Measurements from ENCODE around the gene PDE10A.

PDE10A gene

DNA sequence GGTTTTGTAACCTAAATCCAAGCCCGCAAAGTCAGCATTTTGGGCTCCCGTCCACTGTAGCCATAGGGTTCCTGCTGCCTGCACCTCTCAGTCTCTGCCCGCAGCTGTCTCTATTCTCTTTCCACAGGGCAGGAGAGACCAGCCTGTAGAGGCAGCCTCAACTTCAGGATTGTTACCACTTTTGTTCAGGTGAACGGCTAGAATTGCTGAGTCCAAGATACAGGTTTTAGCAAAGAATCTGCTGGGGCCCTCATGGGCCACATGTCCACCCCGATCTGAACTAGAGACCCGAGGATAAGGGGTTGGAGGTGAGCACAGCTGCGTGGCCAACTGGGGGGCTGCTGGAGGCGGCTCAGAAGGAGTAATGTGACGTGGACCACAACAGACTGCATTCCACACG lies 215.9 kb downstream of the PDE10A start:
- no peaks in the 10 kb centered on the region for H3K27me3 Mint-ChIP-seq
- H3K9me3 Mint-ChIP-seq = peaks cover 0 to 5% of the 10 kb centered on the region in 2 donors
- ATAC-seq = no peak
- H3K4me3 Mint-ChIP-seq = no peak overlapping the region
- no peak overlapping the region for H3K27ac Mint-ChIP-seq
- no peaks in the 10 kb centered on the region for H3K4me1 Mint-ChIP-seq
- no peak for DNase-seq

DNA sequence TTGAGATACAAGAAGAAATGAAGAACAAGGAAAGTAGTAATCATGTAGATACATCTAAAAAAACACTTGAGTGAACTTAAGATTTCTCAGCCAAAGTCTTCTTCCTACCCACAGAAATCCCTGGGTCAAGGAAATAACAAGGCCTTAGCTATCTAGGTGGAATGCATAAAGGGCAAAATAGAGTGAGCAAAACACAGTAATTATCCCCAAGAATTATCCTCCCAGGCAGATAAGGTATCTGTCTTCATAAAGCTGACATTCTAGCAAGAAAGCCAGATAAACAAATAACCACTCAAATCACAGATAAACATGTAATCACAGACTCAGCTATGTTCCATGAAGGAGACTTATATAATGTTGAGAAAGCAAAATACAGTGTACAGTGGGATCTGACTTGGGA lies 216.7 kb downstream of the PDE10A start:
- peaks cover 0 to 2% of the 10 kb centered on the region in 2 donors for H3K9me3 Mint-ChIP-seq
- H3K4me1 Mint-ChIP-seq = no peaks in the 10 kb centered on the region
- DNase-seq (no peak), ATAC-seq (no peak)
- H3K4me3 Mint-ChIP-seq = no peak overlapping the region
- no peaks in the 10 kb centered on the region for H3K27me3 Mint-ChIP-seq
- no peak overlapping the region for H3K27ac Mint-ChIP-seq

DNA sequence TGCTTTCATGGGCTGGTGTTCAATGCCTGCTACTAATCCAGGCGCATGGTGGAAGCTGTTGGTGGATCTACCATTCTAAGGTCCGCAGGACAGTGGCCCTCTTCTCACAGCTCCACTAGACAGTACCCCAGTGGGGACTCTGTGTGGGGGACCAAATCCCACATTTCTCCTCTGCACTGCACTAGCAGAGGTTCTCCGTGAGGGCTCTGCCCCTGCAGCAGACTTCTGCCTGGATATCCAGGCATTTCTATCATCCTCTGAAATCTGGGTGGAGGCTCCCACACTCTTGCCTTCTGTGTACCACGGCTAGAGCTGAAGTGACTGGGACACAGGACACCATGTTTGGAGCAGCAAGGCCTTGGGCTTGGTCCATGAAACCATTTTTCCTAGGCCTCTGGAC lies 219.6 kb downstream of the PDE10A start:
- no peaks in the 10 kb centered on the region for H3K4me1 Mint-ChIP-seq
- no peaks in the 10 kb centered on the region for H3K27me3 Mint-ChIP-seq
- no peak for DNase-seq
- no peaks in the 10 kb centered on the region for H3K9me3 Mint-ChIP-seq
- ATAC-seq = no peak
- no peak overlapping the region for H3K27ac Mint-ChIP-seq
- no peak overlapping the region for H3K4me3 Mint-ChIP-seq

DNA sequence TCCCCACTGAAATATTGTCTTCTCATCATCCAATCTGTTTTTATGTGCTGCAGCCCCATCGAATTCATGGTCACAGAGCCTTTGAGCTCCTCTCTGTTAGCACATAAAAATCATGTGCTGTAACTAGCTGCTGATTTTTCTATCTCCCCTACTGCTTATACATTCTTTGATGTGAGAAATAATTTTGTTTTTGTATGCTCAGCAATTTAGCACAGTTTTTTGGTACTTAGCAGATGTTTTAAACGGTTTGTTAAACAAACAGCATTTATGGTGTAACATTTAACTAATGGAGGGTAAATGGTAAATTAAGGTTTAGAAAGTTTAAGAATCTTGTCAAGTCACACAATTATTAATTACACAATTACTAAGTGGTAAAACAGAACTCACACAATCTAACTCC lies 221.9 kb downstream of the PDE10A start:
- Mint-ChIP-seq H3K27ac (no peak overlapping the region), H3K9me3 (no peaks in the 10 kb centered on the region), H3K27me3 (no peaks in the 10 kb centered on the region), H3K4me3 (no peak overlapping the region), H3K4me1 (no peaks in the 10 kb centered on the region)
- DNase-seq (no peak), ATAC-seq (no peak)

DNA sequence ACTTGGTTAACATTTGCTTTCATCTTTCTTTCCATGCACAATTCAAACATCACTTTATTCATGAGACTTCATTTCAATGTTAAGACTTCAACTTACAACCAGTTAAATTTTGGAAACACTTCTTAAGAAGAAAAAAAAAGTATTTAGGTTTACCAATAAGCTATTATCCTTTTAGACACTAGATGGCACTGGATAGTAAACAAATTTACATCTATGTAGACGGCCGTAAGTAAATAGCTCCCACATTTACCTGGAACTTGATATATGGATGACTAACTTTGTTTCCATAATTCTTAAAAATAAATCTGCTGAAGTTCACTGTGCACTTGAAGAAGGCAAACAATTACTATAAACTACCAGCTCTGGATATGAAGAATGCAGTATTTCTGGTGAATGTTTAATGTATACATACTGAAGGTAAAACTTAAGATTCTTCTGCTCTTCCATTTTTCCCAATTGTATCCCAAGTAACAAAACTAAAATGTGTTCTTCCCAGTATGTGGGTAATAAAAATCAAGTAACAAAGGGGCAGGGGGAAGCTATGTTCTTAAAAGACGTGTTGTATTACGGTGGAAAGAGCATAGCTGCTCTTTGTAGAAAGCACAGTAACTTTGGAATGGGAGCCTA lies 223.0 kb downstream of the PDE10A start:
- no peaks in the 10 kb centered on the region for H3K27me3 Mint-ChIP-seq
- no peak for ATAC-seq
- no peak for DNase-seq
- no peak overlapping the region for H3K27ac Mint-ChIP-seq
- no peaks in the 10 kb centered on the region for H3K4me1 Mint-ChIP-seq
- no peaks in the 10 kb centered on the region for H3K9me3 Mint-ChIP-seq
- no peak overlapping the region for H3K4me3 Mint-ChIP-seq

DNA sequence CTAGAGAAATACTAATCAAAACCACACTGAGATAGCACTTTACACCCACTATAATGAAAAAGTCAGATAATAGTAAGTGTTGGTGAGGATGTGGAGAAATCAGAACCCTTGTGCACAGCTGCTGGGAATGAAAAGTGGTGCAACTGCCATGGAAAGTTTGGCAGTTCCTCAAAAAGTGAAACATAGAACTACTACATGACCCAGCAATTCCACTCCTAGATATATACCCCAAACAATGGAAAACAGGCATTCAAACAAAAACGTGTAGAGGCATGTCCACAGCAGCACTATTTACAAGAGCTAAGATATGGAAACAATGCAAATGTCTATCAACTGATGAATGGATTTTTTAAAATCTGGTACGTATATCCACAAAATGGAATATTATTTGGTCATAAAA lies 236.1 kb downstream of the PDE10A start:
- ATAC-seq = no peak
- H3K27me3 Mint-ChIP-seq = no peaks in the 10 kb centered on the region
- H3K27ac Mint-ChIP-seq = no peak overlapping the region
- DNase-seq = no peak
- no peaks in the 10 kb centered on the region for H3K4me1 Mint-ChIP-seq
- H3K9me3 Mint-ChIP-seq = peaks cover 5 to 7% of the 10 kb centered on the region in 2 donors
- H3K4me3 Mint-ChIP-seq = no peak overlapping the region

DNA sequence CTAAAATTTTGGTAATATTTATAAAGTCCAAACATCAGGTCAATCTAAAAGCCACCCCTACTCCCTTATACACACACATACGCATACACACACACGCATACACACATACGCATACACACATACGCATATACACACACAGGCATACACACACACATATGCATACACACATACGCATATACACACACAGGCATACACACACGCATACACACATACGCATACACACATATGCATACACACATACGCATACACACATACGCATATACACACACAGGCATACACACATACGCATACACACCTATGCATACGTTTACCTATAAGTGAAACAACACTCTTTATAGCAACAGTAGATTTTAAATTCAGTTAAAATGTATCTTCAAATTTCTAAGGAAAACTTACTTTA lies 240.8 kb downstream of the PDE10A start:
- Mint-ChIP-seq H3K4me3 (no peak overlapping the region), H3K9me3 (peaks cover 2 to 7% of the 10 kb centered on the region in 2 donors), H3K4me1 (no peaks in the 10 kb centered on the region), H3K27me3 (no peaks in the 10 kb centered on the region), H3K27ac (no peak overlapping the region)
- DNase-seq (no peak), ATAC-seq (no peak)

DNA sequence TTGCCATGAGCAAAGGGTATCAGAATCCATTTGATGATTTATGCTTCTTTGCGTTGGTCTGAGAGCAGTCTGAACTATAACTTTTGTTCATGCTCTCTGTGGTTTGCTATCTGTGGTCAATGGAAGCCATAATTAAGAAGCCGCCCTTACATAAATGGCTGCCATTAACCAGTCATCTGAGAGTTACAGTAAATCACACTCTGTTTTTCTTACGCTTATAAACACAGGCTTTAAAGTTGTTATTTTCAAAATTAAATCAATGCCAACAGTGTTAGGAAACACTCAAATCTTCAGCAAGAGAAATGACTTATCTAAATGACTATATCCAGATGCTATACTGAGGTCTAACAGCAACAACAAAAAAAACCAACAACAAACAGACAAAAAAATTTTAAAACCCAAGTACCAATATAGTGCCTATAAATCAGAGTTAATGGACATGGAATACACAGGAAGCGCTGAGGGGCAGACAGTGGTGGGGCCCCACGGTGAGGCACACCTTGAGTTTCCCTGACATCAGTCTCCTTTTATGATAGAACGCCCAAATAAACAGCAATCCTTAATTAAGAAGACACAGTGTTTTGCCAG lies 245.7 kb downstream of the PDE10A start:
- no peaks in the 10 kb centered on the region for H3K9me3 Mint-ChIP-seq
- no peaks in the 10 kb centered on the region for H3K4me1 Mint-ChIP-seq
- H3K27ac Mint-ChIP-seq = no peak overlapping the region
- H3K27me3 Mint-ChIP-seq = no peaks in the 10 kb centered on the region
- DNase-seq (no peak), ATAC-seq (no peak)
- no peak overlapping the region for H3K4me3 Mint-ChIP-seq

DNA sequence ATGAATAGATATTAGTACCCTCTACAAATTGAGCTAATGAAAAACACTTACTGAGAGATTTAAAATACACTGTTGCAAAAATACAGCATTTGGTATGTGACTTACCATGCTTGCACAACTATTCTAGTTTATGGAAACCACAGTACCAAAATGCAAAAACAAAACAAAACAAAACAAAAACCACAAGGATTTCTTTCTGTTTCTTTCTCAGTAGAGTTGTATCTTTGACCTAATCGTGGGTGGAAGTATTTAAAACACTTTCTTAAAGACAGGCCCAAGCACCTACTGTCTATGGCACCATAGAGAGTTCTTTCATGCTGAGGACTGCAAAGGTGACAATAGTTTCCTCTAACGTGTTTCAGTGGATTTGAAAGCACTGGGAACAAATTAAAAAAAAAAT lies 258.3 kb downstream of the PDE10A start:
- no peak overlapping the region for H3K4me3 Mint-ChIP-seq
- H3K27me3 Mint-ChIP-seq = no peaks in the 10 kb centered on the region
- ATAC-seq (no peak), DNase-seq (no peak)
- no peaks in the 10 kb centered on the region for H3K9me3 Mint-ChIP-seq
- H3K27ac Mint-ChIP-seq = no peak overlapping the region
- H3K4me1 Mint-ChIP-seq = no peaks in the 10 kb centered on the region

DNA sequence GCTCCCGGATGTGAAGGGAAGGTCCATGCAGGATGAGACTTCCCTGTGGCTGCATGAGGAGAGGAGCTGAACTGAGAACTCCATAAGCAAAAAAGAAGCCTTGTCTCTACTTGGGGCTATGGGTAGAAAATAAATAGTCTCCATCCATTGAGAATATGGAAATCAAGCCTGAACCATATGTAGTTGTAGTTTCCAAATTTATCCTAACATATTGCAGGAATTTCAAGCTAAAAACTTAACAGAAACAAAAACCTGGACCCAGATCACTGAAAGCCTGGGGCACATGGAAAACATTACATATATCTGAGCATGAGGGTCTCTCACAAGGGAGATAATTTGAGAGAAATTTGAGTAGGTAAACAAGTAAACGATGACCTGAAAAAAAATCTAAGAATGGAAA lies 258.7 kb downstream of the PDE10A start:
- no peaks in the 10 kb centered on the region for H3K9me3 Mint-ChIP-seq
- H3K27me3 Mint-ChIP-seq = no peaks in the 10 kb centered on the region
- ATAC-seq (no peak), DNase-seq (no peak)
- H3K4me1 Mint-ChIP-seq = no peaks in the 10 kb centered on the region
- no peak overlapping the region for H3K4me3 Mint-ChIP-seq
- no peak overlapping the region for H3K27ac Mint-ChIP-seq

DNA sequence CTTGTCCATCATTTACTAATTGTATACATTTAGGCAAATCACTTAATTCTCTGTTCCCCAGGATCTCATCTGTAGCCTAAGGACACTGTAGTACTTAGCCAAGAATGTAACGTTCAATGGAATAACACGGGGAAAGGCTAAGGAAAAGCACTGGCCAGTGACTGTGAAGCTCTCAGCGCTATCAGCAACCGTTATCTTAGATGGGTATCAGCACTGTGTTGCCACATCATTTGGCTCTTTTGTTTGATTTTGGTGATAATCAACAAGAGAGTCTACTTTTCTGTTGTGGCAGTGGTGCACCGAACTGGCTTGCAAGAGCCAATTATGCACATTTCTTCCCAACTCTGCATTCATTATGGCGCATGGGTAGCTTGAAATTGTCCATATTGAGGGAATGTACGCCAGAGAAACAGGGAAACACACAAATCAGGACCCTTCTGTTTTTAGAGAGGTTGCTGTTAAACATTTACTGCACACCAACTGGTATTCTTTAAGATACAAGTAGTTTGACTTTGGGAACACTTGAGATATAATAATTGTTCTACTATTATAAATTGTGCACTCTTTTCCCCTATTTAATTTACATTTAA lies 259.9 kb downstream of the PDE10A start:
- Mint-ChIP-seq H3K9me3 (no peaks in the 10 kb centered on the region), H3K27ac (no peak overlapping the region)
- no peak for ATAC-seq

DNA sequence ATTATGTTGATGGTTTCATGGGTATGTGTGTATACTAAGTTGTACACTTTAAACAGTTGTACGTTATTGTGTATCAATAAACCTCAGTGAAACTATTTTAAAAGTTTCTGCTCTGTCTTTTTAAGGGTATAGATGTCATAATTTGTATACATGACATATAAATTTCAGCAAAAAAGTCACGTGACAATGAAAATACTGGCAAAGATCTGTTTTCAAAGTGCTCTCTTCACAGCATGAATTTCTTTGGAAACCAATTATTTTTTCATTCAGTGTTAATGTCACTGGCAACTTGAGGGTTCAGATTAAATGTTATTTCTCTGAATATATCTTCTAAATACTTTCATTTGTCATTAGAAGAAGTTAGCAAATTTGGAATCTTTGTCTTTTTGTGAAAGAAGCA lies 261.9 kb downstream of the PDE10A start:
- no peaks in the 10 kb centered on the region for H3K9me3 Mint-ChIP-seq
- ATAC-seq (no peak), DNase-seq (no peak)
- no peak overlapping the region for H3K27ac Mint-ChIP-seq
- H3K4me1 Mint-ChIP-seq = no peaks in the 10 kb centered on the region
- H3K4me3 Mint-ChIP-seq = no peak overlapping the region
- no peaks in the 10 kb centered on the region for H3K27me3 Mint-ChIP-seq

More for the DNA sequence above, 259.9 kb downstream of the PDE10A start:
- H3K4me3 Mint-ChIP-seq = no peak overlapping the region
- DNase-seq = no peak
- H3K27me3 Mint-ChIP-seq = no peaks in the 10 kb centered on the region
- no peaks in the 10 kb centered on the region for H3K4me1 Mint-ChIP-seq

DNA sequence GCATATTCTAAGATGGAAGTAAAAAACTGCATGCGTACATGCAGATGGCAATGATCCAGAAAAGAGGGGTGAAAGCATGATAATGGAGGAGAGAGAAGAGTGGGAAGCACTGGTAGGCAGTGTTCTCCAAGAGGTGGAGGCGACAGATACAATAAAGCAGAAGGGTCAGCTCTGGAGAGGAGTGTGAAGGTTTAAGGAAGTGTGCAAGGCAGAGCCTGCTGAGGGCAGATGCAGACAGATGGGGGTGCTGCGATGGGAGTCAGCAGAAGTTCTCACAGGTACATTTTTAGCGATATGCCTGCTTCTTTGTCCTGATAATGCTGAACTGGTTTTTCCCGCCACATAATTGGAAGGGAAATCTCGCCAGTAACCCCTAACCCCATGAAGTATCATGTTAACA lies 272.6 kb downstream of the PDE10A start:
- no peaks in the 10 kb centered on the region for H3K4me1 Mint-ChIP-seq
- DNase-seq (no peak), ATAC-seq (no peak)
- peaks cover 11 to 17% of the 10 kb centered on the region in 2 donors for H3K9me3 Mint-ChIP-seq
- no peaks in the 10 kb centered on the region for H3K27me3 Mint-ChIP-seq
- no peak overlapping the region for H3K4me3 Mint-ChIP-seq
- no peak overlapping the region for H3K27ac Mint-ChIP-seq

DNA sequence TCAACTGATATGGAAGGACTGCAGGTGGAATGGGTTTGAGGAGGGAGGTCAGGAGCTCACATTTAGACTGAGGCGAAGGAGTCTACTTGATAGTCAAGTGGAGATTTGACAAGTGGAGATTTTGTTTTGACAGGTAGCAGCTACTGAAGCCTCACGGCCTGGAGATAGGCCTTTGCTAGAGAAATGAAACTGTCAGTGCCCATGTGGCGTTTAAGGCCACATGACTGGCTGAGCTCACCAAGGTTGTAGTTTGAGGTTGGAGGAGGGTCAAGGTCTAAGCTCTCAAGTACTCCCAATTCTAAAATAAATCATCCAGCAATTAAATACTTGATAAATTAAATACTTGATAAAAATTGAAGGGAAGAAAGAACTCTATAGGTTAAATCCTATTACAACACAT lies 273.5 kb downstream of the PDE10A start:
- H3K4me3 Mint-ChIP-seq = no peak overlapping the region
- H3K27ac Mint-ChIP-seq = no peak overlapping the region

DNA sequence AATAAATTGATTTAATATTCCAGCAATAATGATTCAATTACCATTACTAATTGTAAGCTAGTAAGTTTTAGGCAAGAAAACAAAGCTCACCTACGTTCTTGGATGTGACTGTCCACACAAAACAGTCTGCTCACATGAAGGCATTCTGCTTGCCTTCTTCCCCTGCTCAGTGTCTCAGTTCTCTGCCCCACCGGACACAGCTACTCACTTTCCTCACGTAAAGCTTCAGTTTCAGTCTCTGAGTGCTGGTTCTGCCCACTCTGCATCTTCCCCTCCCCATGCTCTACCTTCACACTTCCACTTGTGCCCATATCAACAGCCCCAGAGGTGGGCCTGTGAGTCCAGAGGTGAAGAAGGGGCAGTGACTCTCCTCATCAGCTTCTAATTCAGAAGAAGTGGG lies 279.7 kb downstream of the PDE10A start:
- no peak for DNase-seq
- Mint-ChIP-seq H3K9me3 (peaks cover 0 to 7% of the 10 kb centered on the region in 2 donors), H3K27ac (no peak overlapping the region), H3K4me1 (no peaks in the 10 kb centered on the region), H3K27me3 (no peaks in the 10 kb centered on the region), H3K4me3 (no peak overlapping the region)
- no peak for ATAC-seq

More for the DNA sequence above, 273.5 kb downstream of the PDE10A start:
- DNase-seq (no peak), ATAC-seq (no peak)
- Mint-ChIP-seq H3K9me3 (peaks cover 11 to 17% of the 10 kb centered on the region in 2 donors), H3K27me3 (no peaks in the 10 kb centered on the region), H3K4me1 (no peaks in the 10 kb centered on the region)

DNA sequence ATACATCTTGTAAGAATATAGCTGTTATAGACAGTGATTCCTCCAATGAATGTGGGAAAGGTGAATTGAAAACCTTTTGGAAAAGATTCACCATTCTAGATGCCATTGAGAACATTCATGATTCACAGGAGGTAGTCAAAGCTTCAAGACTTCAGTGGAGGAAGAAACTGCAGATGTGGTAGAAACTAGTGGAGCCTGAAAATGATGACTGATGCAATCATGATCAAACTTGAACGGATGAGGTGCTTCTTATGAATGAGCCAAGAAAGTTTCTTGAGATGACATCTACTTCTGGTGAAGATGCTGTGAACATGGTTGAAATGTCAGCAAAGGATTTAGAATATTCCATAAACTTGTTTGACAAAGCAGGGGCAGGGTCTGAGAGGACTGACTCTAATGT lies 286.9 kb downstream of the PDE10A start:
- no peak for DNase-seq
- Mint-ChIP-seq H3K4me3 (no peak overlapping the region), H3K4me1 (no peaks in the 10 kb centered on the region), H3K27me3 (no peaks in the 10 kb centered on the region), H3K27ac (no peak overlapping the region), H3K9me3 (peaks cover 0 to 7% of the 10 kb centered on the region in 2 donors)
- no peak for ATAC-seq

DNA sequence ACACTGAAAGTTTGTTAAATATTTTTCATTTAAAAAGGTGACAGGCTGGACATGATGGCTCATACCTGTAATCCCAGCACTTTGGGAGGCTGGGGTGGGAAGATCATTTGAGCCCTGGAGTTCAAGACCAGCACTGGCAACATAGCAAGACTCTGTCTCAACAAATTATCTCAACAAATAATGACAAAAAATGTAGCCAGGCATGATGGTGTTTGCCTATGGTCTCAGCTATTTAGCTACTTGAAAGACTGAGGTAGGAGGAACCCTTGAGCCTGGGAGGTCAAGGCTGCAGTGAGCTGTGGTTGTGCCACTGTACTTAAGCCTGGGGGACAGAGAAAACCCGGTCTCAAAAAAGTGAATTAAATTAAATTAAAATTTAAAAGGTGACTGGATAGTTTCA lies 297.7 kb downstream of the PDE10A start:
- Mint-ChIP-seq H3K27ac (no peak overlapping the region), H3K27me3 (no peaks in the 10 kb centered on the region), H3K4me1 (no peaks in the 10 kb centered on the region), H3K9me3 (peaks cover 13 to 23% of the 10 kb centered on the region in 2 donors), H3K4me3 (no peak overlapping the region)
- ATAC-seq (no peak), DNase-seq (no peak)
